ENCODE data around the gene BAIAP3. TPM values are rescaled to one million over a fixed set of nuclear protein-coding genes. Genes with fewer than 3 reads are reported as not detected.

Gene BAIAP3
- total RNA-seq, 1 donor from 2014 or later, result 3.9 TPM

DNA sequence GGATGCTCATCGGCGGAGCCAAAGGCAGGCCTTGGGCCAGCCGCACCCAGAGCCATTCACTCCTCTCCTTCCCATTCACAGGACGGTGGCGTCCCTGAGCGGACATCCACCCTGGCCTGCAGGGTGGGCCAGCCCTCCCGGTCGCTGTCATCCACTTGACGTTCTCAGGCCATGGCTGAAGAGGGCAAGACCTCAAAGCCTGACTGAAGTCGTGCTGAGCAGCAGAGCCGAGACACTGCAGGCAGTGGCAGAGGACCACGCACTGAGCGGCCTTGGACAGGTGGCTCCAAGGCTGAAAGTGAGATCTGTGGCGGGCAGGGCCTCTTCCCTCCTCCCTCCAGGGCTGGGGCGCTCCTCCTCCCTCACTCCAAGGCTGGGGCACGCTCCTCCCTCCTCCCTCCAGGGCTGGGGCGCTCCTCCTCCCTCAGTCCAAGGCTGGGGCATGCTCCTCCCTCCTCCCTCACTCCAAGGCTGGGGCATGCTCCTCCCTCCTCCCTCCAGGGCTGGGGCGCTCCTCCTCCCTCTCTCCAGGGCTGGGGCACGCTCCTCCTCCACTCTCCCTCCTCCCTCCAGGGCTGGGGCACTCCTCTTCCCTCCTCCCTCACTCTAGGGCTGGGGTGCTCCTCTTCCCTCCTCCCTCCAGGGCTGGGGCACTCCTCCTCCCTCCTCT lies 42.4 kb downstream of the BAIAP3 start:
- DNase-seq (ENCODE audit: low spot score) (no peak), ATAC-seq (no peak)
- intact Hi-C loops (cut with DNase I), result no loop called here

- intact Hi-C loops (cut with DNase I), result no loop called here
- DNase-seq (ENCODE audit: low spot score) (no peak), ATAC-seq (no peak)
These were observed 44.1 kb downstream of the BAIAP3 start for GRCh38 chr16:1377406-1378010.

- intact Hi-C loops (cut with DNase I), result no loop called here
- DNase-seq (ENCODE audit: low spot score) (no peak), ATAC-seq (no peak)
These were observed 44.8 kb downstream of the BAIAP3 start for GRCh38 chr16:1378087-1378803.

GRCh38 chr16:1378804-1379303 lies 45.4 kb downstream of the BAIAP3 start:
- DNase-seq (ENCODE audit: low spot score) (peak; percentile 80), ATAC-seq (peak; percentile 77)
- intact Hi-C loops (cut with DNase I), result no loop called here

DNA sequence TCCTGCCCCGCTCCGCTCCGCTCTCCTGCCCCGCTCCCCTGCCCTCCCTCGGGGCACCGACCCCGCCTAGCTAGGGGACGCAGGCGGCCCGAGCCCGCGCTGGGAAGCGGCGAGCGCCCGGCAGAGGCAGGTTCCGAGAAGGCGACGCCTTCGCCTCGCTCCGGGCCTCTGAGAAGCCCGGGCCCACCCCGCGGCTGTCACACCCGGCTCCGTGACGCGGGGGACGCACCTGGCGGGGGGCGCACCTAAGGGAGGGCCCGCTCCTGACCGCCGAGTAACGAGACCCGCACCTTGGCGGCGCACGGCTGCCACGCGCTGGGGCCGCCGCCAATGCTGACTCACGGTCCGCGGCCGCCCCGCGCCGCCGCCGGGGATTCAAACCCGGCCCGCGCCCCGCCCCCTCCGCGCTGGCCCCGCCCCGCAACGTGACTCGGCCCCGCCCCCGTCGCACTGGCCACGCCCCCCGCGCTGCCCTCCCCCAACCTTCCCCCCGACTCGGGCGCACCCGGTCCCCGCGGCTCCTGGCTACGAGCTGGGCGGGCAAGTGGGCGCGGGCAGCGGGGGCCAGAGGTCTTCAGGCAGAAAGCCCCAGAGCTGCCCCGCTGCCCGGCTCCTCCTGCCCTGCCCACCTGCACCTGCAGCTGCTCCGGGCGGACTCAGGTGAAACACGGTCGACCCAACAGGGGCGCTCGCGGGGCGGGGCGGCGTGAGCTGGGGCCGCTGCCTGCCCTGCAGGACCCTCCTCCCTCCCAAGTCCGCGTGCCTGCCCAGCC lies 46.0 kb downstream of the BAIAP3 start:
- DNase-seq (ENCODE audit: low spot score) (no peak), ATAC-seq (peak; percentile 48)
- intact Hi-C loops (cut with DNase I), result no loop called here

DNA sequence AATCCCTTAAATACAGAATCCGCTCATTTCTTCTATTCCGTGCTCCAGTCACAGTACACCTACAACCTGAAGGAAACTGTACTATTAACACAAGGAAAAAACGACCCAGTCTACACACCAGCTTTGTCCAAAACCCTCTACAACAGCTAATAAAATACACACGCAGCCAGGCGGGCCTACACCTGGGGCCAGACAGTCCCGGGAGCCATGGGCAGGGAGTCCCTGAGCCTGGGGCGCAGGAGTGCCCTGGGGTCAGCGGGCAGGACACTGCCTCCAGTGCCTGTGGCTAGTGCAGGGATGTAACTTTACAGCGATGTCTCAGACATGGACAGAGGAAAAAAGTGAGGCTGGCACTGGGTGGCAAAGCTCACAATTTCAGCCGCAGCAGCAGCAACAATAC lies 46.8 kb downstream of the BAIAP3 start:
- ATAC-seq (no peak), DNase-seq (ENCODE audit: low spot score) (no peak)
- intact Hi-C loops (cut with DNase I), result no loop called here

GRCh38 chr16:1381612-1382406 lies 48.4 kb downstream of the BAIAP3 start:
- DNase-seq (ENCODE audit: low spot score) (no peak), ATAC-seq (no peak)
- intact Hi-C loops (cut with DNase I), result no loop called here

GRCh38 chr16:1383556-1383955 lies 50.1 kb downstream of the BAIAP3 start:
- ATAC-seq (no peak), DNase-seq (ENCODE audit: low spot score) (no peak)
- intact Hi-C loops (cut with DNase I), result no loop called here

DNA sequence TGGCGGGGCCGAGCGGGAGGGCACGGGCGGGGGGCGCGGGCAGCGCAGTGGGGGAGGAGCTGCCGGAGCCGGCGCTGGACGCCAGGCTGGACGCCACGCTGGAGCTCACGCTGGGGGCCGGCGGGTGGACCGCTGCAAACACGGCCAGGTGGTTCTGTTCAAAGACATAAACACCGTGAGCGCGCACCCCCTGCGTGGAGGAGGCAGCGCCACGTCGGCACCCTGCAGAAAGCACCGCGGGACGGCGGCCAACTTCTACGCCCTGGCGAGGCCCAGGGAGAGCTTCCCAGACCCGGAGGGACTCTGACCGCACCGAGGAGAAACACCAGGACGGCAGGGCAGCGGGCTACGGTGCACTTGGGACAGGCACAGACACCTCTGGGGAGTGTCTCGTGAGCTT lies 51.8 kb downstream of the BAIAP3 start:
- no peak for DNase-seq (ENCODE audit: low spot score)
- ATAC-seq, result no peak
- intact Hi-C loops (cut with DNase I), result no loop called here

DNA sequence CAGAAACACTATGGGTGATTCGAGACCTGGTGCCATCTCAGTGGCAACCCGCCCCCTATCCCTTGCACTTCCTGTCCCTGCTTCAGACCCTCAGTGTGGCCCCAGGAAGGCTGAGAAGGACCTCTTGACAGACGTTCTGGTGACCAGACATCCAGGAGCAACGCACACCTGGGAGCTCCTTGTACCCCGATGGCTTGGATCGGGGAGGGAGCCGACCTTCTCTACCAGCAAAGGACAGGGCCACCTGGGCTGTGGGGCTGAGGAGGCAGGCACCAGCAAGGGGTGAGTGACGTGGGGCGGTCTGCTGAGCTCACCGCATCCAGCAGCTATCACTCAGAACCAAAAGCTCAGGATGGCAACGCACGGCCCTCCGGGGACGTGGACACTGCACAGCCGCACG lies 53.9 kb downstream of the BAIAP3 start:
- no peak for DNase-seq (ENCODE audit: low spot score)
- intact Hi-C loops (cut with DNase I), result no loop called here
- ATAC-seq, result no peak

- ATAC-seq (no peak), DNase-seq (ENCODE audit: low spot score) (no peak)
- intact Hi-C loops (cut with DNase I), result no loop called here
These were observed 56.3 kb downstream of the BAIAP3 start for GRCh38 chr16:1389762-1390161.

GRCh38 chr16:1390239-1390779 lies 56.9 kb downstream of the BAIAP3 start:
- DNase-seq (ENCODE audit: low spot score) (no peak), ATAC-seq (no peak)
- intact Hi-C loops (cut with DNase I), result no loop called here

GRCh38 chr16:1392826-1393225 lies 59.4 kb downstream of the BAIAP3 start:
- ATAC-seq (no peak), DNase-seq (ENCODE audit: low spot score) (no peak)
- intact Hi-C loops (cut with DNase I), result no loop called here

- ATAC-seq (no peak), DNase-seq (ENCODE audit: low spot score) (no peak)
- intact Hi-C loops (cut with DNase I), result no loop called here
These were observed 60.2 kb downstream of the BAIAP3 start for GRCh38 chr16:1393613-1394176.

GRCh38 chr16:1394367-1394951 lies 61.0 kb downstream of the BAIAP3 start:
- ATAC-seq (no peak), DNase-seq (ENCODE audit: low spot score) (no peak)
- intact Hi-C loops (cut with DNase I), result no loop called here

DNA sequence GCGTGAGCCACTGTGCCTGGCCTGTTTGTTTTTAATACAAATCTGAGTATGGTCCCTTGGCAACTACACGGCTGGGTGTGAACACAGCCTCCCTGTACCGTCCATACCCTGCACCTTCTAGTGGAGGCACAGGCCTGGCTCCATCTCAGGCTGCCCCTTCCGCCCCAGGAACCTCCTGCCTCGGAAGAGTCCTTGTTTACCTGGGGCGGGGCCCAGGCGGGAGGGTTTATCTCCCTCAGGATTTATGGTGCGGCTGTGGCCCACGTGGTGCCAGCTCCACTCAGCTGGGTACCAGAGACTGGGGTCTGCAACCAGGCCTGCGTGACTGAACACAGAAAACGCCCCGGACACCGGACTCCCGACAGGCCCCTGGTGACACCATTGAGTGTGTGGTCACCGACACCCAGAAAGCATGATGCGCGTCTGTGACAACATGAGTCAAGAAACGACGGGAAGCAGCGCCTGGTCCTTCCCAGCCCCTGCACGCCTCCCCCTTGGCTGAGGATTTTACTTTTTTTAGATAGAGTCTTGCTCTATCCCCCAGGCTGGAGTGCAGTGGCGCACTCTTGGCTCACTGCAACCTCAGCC lies 62.1 kb downstream of the BAIAP3 start:
- DNase-seq (ENCODE audit: low spot score), result no peak
- ATAC-seq, result no peak
- intact Hi-C loops (cut with DNase I), result no loop called here

DNA sequence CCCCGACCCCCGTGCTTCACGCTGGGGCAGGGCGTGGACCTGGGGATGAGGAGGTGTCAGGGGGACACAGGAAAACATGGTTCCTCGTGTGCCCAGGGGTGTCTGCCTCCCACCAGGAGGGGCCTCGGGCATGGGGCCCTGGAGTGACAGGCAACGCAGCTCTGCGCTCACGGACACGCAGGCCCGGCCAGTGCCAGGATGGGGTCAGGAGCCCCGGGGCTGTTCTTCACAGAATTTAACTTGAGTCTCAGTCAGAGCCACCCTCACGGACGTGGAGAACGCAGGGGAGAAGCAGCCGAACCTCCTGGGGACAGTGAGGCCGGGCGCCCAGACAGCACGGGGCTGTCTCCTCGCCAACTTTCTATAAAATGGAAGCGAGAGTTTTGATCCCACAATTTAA lies 64.3 kb downstream of the BAIAP3 start:
- ATAC-seq, result no peak
- DNase-seq (ENCODE audit: low spot score), result no peak
- intact Hi-C loops (cut with DNase I), result no loop called here

GRCh38 chr16:1398351-1398750 lies 64.9 kb downstream of the BAIAP3 start:
- DNase-seq (ENCODE audit: low spot score) (no peak), ATAC-seq (no peak)
- intact Hi-C loops (cut with DNase I), result no loop called here
